Endodermal cell (in vitro differentiated cells): ENCODE results near the gene MAGEA11. TPM values are rescaled to one million over a fixed set of nuclear protein-coding genes. Genes with fewer than 3 reads are reported as not detected.
"Not testable (repeated sequence)": the region's sequence is repeated elsewhere in the genome, so short reads cannot be mapped to it uniquely, and the experiment has no call there.

Experiments used
- DNase-seq: peaks from one replicate; pipeline ENCODE4 v3.0.0-alpha.2; 2017
- H3K27ac ChIP-seq: 2 replicates; pipeline ENCODE4 v1.5.1; 2013; ENCODE audit warnings: mild to moderate bottlenecking, low read depth, low read length, moderate library complexity
- H3K27me3 ChIP-seq: 2 replicates; pipeline ENCODE4 v1.6.1; 2013; ENCODE audit warnings: mild to moderate bottlenecking, low read length, moderate library complexity; ENCODE audit not compliant: insufficient read depth, control insufficient read depth, poor library complexity, severe bottlenecking
- H3K36me3 ChIP-seq: 2 replicates; pipeline ENCODE4 v1.7.0; 2013; ENCODE audit warnings: mild to moderate bottlenecking, low read length, moderate library complexity; ENCODE audit not compliant: control insufficient read depth, insufficient read depth
- H3K4me1 ChIP-seq: one replicate; pipeline ENCODE4 v1.7.0; 2013; ENCODE audit warnings: low read length; ENCODE audit not compliant: control insufficient read depth, insufficient read depth
- H3K4me3 ChIP-seq: 2 replicates; pipeline ENCODE4 v1.5.1; 2013; ENCODE audit warnings: mild to moderate bottlenecking, low read length, moderate library complexity
- H3K9ac ChIP-seq: 2 replicates; pipeline ENCODE4 v1.6.1; 2013; ENCODE audit warnings: mild to moderate bottlenecking, low read length, moderate library complexity; ENCODE audit not compliant: poor library complexity, severe bottlenecking; ENCODE audit errors: extremely low read depth
- H3K9me3 ChIP-seq: 2 replicates; pipeline ENCODE4 v1.6.1; 2013; ENCODE audit warnings: mild to moderate bottlenecking, low read length, moderate library complexity; ENCODE audit not compliant: control insufficient read depth
- H3K27ac Mint-ChIP-seq: 2 replicates; pipeline ENCODE4 v1.8.0; 2020; ENCODE audit warnings: mixed read lengths
- H3K27me3 Mint-ChIP-seq: 2 replicates; pipeline ENCODE4 v1.8.0; 2021; ENCODE audit warnings: mild to moderate bottlenecking, mixed read lengths; ENCODE audit not compliant: insufficient read depth
- H3K36me3 Mint-ChIP-seq: 2 replicates; pipeline ENCODE4 v1.8.0; 2020; ENCODE audit warnings: low read depth, mixed read lengths
- H3K4me1 Mint-ChIP-seq: 2 replicates; pipeline ENCODE4 v1.8.0; 2020; ENCODE audit warnings: mixed read lengths
- H3K4me3 Mint-ChIP-seq: 2 replicates; pipeline ENCODE4 v1.8.0; 2020; ENCODE audit warnings: mild to moderate bottlenecking, moderate library complexity, mixed read lengths
- H3K9me3 Mint-ChIP-seq: 2 replicates; pipeline ENCODE4 v1.8.0; 2020; ENCODE audit warnings: mild to moderate bottlenecking, mixed read lengths
- WGBS, 2 experiments: methylation state at CpG; one replicate each; pipeline versions ENCODE4 v1.1.5 to v1.1.7; 2013; ENCODE audit warnings: missing lambda C conversion rate in 2 of 2, mixed read lengths in 1 of 2; ENCODE audit not compliant: insufficient coverage in 1 of 2, insufficient read length in 1 of 2; 5-methylcytosine and 5-hydroxymethylcytosine counted together
- long read RNA-seq, 4 experiments: library from polyadenylated mRNA in 2 of 4; library from RNA in 1 of 4; library from capped mRNA in 1 of 4; stranded (forward) in 3 of 4; unstranded in 1 of 4; transcript quantifications; one replicate each; pipeline ENCODE4 v2.0.0, GENCODE V29; 2020 to 2021; ENCODE audit warnings: inconsistent platforms in 1 of 4
- polyA plus RNA-seq, 2 experiments: library from polyadenylated mRNA; stranded (reverse); fragments of 50-300 nt; gene quantifications; one replicate each; pipeline ENCODE4 v1.2.3, GENCODE V29; 2013
- total RNA-seq, 2 donors: library from RNA; stranded (reverse); fragmentation: NEBNext Ultra II Directional in 1 of 2; extraction: Animal tissue kit (Norgen Biotek cat#: 25700) in 1 of 2; gene quantifications; 2 replicates in 1 of 2; 3 replicates in 1 of 2; pipeline ENCODE4 v1.2.1, GENCODE V29; 2021
- TF ChIP-seq, protein P1 (sequence below): fragments of 200-600 bp; sonication (generic); conservative IDR thresholded peaks from 2 replicates; pipeline ENCODE4 v1.5.0; 2021; ENCODE audit warnings: antibody characterized with exemption, mild to moderate bottlenecking

Gene MAGEA11, protein sequence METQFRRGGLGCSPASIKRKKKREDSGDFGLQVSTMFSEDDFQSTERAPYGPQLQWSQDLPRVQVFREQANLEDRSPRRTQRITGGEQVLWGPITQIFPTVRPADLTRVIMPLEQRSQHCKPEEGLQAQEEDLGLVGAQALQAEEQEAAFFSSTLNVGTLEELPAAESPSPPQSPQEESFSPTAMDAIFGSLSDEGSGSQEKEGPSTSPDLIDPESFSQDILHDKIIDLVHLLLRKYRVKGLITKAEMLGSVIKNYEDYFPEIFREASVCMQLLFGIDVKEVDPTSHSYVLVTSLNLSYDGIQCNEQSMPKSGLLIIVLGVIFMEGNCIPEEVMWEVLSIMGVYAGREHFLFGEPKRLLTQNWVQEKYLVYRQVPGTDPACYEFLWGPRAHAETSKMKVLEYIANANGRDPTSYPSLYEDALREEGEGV
- total RNA-seq, result not detected
- polyA plus RNA-seq (2013, experiment 1 of 2), result 0.18 TPM
- 0.12 TPM for polyA plus RNA-seq (2013, experiment 2 of 2)
- long read RNA-seq, experiment 1, result 0 reads
- long read RNA-seq, experiment 2, result 0 reads
- long read RNA-seq, experiment 3, result 0 reads
- long read RNA-seq, experiment 4, result 0 reads

DNA sequence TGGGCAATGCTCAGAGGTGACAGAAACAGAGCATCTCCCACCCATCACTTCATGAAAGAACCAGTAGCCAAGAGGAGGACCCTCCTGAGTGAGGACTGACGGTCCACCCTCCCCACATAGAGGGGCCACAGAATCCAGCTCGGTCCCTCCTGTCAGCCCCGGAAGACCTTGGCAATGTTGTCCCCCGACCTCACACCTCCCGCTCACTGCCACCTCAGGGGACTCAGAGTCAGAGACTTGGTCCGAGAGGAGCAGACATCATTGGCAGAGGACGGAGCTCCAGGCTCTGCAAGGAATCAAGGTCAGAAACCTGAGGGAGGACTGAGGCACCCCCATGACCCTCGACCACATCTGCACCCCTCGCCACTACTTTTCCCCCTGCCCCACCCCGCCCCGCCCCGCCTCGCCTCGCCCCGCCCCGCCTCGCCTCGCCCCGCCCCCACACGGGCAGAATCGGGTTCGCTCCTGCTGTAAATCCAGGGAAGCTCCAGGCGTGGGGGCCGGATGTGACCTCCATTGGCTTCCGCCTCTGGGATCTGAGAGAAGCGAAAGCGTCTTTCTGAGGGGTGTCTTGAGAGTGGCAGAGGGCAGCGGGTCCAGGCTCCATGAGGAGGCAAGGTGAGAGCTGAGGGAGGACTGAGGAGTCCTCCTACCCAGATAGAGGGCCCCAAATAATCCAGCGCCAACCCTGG is at the start of gene MAGEA11:
TSS of gene MAGEA11 (plus strand) at position 516 of the 692 bp plus-strand sequence. CDS start 1,100 bp downstream, outside the sequence.
- H3K27ac ChIP-seq, result no peak within 1 kb of the TSS
- Mint-ChIP-seq H3K4me1 (no peaks in the 10 kb centered on the region), H3K27me3 (peaks cover 25% of the 10 kb centered on the region), H3K4me3 (no peak within 1 kb of the TSS), H3K9me3 (peaks cover 72% of the 10 kb centered on the region), H3K36me3 (no peaks in the 10 kb centered on the region), H3K27ac (no peak within 1 kb of the TSS)
- no peak for DNase-seq
- H3K9ac ChIP-seq, result no peak within 1 kb of the TSS
- H3K4me3 ChIP-seq, result no peak within 1 kb of the TSS
- H3K9me3 ChIP-seq, result no peaks in the 10 kb centered on the region
- H3K4me1 ChIP-seq, result no peaks in the 10 kb centered on the region
- 95% methylated on average over 23 of the region's 29 CpGs; no CpG with 5 or more reads in 1 of the 2 experiments for WGBS, 2 experiments
- no peaks in the 10 kb centered on the region for H3K27me3 ChIP-seq
- H3K36me3 ChIP-seq, result no peaks in the 10 kb centered on the region
- TF ChIP-seq, protein P1, sequence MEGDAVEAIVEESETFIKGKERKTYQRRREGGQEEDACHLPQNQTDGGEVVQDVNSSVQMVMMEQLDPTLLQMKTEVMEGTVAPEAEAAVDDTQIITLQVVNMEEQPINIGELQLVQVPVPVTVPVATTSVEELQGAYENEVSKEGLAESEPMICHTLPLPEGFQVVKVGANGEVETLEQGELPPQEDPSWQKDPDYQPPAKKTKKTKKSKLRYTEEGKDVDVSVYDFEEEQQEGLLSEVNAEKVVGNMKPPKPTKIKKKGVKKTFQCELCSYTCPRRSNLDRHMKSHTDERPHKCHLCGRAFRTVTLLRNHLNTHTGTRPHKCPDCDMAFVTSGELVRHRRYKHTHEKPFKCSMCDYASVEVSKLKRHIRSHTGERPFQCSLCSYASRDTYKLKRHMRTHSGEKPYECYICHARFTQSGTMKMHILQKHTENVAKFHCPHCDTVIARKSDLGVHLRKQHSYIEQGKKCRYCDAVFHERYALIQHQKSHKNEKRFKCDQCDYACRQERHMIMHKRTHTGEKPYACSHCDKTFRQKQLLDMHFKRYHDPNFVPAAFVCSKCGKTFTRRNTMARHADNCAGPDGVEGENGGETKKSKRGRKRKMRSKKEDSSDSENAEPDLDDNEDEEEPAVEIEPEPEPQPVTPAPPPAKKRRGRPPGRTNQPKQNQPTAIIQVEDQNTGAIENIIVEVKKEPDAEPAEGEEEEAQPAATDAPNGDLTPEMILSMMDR, result no peak

DNA sequence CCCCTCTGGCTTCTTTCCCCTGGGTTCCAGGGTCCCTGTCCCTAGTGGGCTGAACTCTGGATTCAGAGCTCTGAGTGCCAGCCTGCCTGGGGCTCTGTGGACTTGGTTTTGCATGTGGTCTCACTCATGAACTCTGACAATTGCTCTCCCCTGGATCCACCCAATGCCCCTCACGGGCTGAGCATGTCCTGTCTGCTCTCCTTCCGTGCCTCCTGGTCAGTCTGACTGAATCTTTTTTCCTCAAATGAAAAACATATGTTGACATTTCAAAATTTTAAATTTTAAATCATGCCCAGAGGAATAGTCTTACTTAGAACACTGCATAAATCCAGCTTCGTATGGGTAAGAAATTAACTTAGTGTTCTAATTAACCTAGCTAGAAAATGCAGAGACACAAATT is 36.8 kb upstream of the MAGEA11 start:
- H3K36me3 Mint-ChIP-seq, H3K4me3 Mint-ChIP-seq, H3K9ac ChIP-seq, H3K9me3 Mint-ChIP-seq, H3K27me3 ChIP-seq, H3K36me3 ChIP-seq, DNase-seq, H3K4me3 ChIP-seq, H3K27ac Mint-ChIP-seq, H3K9me3 ChIP-seq, H3K4me1 ChIP-seq, H3K4me1 Mint-ChIP-seq, H3K27ac ChIP-seq, H3K27me3 Mint-ChIP-seq: not testable (repeated sequence)
- no CpG with 5 or more reads among the region's 3 CpGs for WGBS, 2 experiments

DNA sequence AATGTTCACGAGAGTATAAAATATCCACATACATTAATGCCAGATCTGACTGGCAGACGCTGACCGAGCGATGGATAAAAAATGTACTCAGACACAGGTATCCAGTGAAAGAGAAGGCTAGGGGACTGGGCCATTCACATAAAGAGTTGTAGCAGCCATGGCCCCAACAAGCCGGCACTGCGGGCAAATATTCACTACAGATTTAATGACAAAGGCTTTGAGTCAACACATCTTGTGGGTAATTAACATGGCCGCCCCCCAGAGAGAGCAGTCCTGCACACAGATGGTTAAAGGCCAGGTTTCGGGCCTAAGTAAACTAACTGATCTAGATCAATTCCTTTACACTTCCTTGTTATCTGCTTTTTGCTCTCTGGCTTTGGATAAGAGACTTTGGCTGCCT is 36.3 kb upstream of the MAGEA11 start:
- H3K9ac ChIP-seq, H3K4me3 ChIP-seq, H3K4me1 ChIP-seq, H3K4me3 Mint-ChIP-seq, DNase-seq, H3K9me3 ChIP-seq, H3K27ac Mint-ChIP-seq, H3K36me3 Mint-ChIP-seq, H3K27me3 ChIP-seq, H3K4me1 Mint-ChIP-seq, H3K27me3 Mint-ChIP-seq, H3K9me3 Mint-ChIP-seq, H3K36me3 ChIP-seq, H3K27ac ChIP-seq: not testable (repeated sequence)
- WGBS, 2 experiments, result no CpG with 5 or more reads among the region's 8 CpGs

DNA sequence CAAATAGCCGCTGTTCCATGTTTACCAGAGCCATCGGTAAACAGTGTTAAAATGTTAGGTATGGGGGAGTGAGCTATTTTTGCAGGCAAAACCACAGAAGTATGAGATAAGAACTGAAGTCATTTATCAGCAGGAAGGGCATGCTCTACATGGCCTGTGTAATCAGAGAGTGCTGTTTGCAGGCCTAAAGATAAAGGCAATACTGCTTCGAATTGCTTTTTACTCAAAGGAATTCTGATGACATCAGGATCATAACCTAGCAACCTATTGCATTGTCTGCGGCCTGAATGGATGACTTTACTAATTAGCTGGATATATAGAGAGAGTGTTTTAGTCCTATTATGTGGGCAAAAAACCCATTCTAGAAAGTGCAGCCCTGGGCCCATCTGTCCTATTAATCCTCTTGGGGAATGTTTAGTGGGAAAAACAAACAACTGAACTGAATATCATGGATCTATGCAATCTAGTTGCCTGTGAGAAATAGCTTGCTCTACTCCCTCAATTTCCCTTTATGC is 32.6 kb upstream of the MAGEA11 start:
- WGBS, 2 experiments, result 86% methylated on average over 1 of the region's 4 CpGs; no CpG with 5 or more reads in 1 of the 2 experiments

More for the DNA sequence above, 32.6 kb upstream of the MAGEA11 start:
- not testable (repeated sequence) for DNase-seq, H3K36me3 ChIP-seq, H3K27me3 ChIP-seq, H3K4me1 ChIP-seq, H3K27ac Mint-ChIP-seq, H3K4me3 Mint-ChIP-seq, H3K9me3 ChIP-seq, H3K9ac ChIP-seq, H3K27me3 Mint-ChIP-seq, H3K27ac ChIP-seq, H3K36me3 Mint-ChIP-seq, H3K4me3 ChIP-seq
- H3K9me3 Mint-ChIP-seq, result peaks cover 21% of the 10 kb centered on the region
- H3K4me1 Mint-ChIP-seq, result peaks cover 20% of the 10 kb centered on the region
